ENCODE data around the gene GZMB. TPM values are rescaled to one million over a fixed set of nuclear protein-coding genes. Genes with fewer than 3 reads are reported as not detected.

The GZMB gene
- total RNA-seq, 2 experiments from 2014 or later: 811 to 864 TPM

- CTCF ChIA-PET: no interaction called here
These were observed 3.0 kb downstream of the GZMB start for GRCh38 chr14:24630872-24631477.

GRCh38 chr14:24630087-24630871, 3.7 kb downstream of the GZMB start:
- Mint-ChIP-seq H3K4me1 (ENCODE audit: low read depth) (peaks cover 4% of the 10 kb centered on the region), H3K27ac (peak overlapping the region; percentile 64), H3K4me3 (peak overlapping the region; percentile 25), H3K27me3 (ENCODE audit: low read depth) (no peaks in the 10 kb centered on the region), H3K9me3 (no peaks in the 10 kb centered on the region), H3K36me3 (ENCODE audit: low read depth) (peaks cover 16% of the 10 kb centered on the region)
- intact Hi-C loops (cut with micrococcal nuclease): loop anchor here (2.0 kb wide), 1 partner anchor 25 kb away; no protein-coding TSS in a partner anchor
- DNase-seq: no peak
- CTCF ChIA-PET: no interaction called here

More at GRCh38 chr14:24630872-24631477, 3.0 kb downstream of the GZMB start:
- H3K36me3 Mint-ChIP-seq (ENCODE audit: low read depth): peaks cover 16% of the 10 kb centered on the region
- H3K4me3 Mint-ChIP-seq: no peak overlapping the region
- H3K9me3 Mint-ChIP-seq: no peaks in the 10 kb centered on the region
- H3K27ac Mint-ChIP-seq: no peak overlapping the region
- H3K27me3 Mint-ChIP-seq (ENCODE audit: low read depth): no peaks in the 10 kb centered on the region
- DNase-seq: no peak
- intact Hi-C loops (cut with micrococcal nuclease): loop anchor here (2.0 kb wide), 1 partner anchor 26 kb away; no protein-coding TSS in a partner anchor
- H3K4me1 Mint-ChIP-seq (ENCODE audit: low read depth): peaks cover 4% of the 10 kb centered on the region

DNA sequence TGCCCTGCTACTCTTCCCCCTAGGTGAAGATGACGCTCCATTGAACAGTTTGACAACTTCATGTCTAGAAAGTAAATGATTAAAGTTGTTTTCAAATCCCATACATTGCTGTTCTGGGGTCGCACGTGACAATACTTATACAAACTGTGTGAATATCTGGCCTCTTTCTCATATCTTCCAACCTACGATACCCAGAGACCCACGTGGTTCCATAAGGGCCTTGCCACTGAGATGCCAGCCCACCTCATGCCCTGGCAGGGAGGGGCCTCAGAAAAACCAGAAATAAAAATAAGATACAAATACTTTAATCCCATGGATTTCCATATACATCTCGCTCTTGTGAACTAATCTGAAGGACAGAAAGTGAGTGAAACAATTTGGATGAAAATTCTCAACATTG, 4.5 kb downstream of the GZMB start:
- H3K27me3 Mint-ChIP-seq (ENCODE audit: low read depth): no peaks in the 10 kb centered on the region
- peaks cover 4% of the 10 kb centered on the region for H3K4me1 Mint-ChIP-seq (ENCODE audit: low read depth)
- H3K27ac Mint-ChIP-seq: peak overlapping the region; percentile 64
- H3K4me3 Mint-ChIP-seq: no peak overlapping the region
- CTCF ChIA-PET: interaction anchor here (2.8 kb wide), 1 partner anchor 23 kb away, joined by 8 read pairs; no protein-coding TSS in a partner anchor
- H3K9me3 Mint-ChIP-seq: no peaks in the 10 kb centered on the region
- intact Hi-C loops (cut with micrococcal nuclease): no loop called here
- peaks cover 16% of the 10 kb centered on the region for H3K36me3 Mint-ChIP-seq (ENCODE audit: low read depth)
- no peak for DNase-seq

GRCh38 chr14:24613747-24614146, 20.2 kb downstream of the GZMB start:
- DNase-seq: no peak
- Mint-ChIP-seq H3K4me3 (no peak overlapping the region), H3K36me3 (ENCODE audit: low read depth) (no peaks in the 10 kb centered on the region), H3K27ac (no peak overlapping the region), H3K4me1 (ENCODE audit: low read depth) (peaks cover 31% of the 10 kb centered on the region), H3K27me3 (ENCODE audit: low read depth) (no peaks in the 10 kb centered on the region), H3K9me3 (peaks cover 1% of the 10 kb centered on the region)
- CTCF ChIA-PET: no interaction called here
- intact Hi-C loops (cut with micrococcal nuclease): no loop called here

- no peak for DNase-seq
- no peaks in the 10 kb centered on the region for H3K36me3 Mint-ChIP-seq (ENCODE audit: low read depth)
- CTCF ChIA-PET: no interaction called here
- peaks cover 1% of the 10 kb centered on the region for H3K9me3 Mint-ChIP-seq
- peaks cover 33% of the 10 kb centered on the region for H3K4me1 Mint-ChIP-seq (ENCODE audit: low read depth)
- intact Hi-C loops (cut with micrococcal nuclease): no loop called here
- H3K4me3 Mint-ChIP-seq: no peak overlapping the region
- H3K27ac Mint-ChIP-seq: no peak overlapping the region
- H3K27me3 Mint-ChIP-seq (ENCODE audit: low read depth): no peaks in the 10 kb centered on the region
These were observed 20.7 kb downstream of the GZMB start for GRCh38 chr14:24613241-24613640.

DNA sequence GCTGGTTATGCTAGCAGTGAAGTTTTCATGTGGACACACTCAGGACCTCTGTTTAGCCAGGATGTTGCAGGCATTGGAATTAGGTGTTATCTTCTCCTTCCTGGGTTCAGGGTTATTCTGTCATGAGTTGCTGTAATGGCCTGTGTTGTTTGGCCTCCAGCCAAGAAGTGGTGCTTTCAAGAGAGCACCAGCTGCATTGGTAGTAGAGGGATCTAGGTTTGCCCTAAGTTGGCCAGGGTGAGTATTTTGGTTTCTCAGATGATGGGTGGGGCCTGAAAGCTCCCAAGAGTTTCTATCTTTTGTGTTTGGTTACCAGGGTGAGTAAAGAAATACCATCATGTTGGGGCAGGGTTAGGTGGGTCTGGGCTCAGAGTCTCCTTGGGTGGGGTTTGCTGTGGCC, 21.8 kb downstream of the GZMB start:
- intact Hi-C loops (cut with micrococcal nuclease): no loop called here
- CTCF ChIA-PET: no interaction called here
- Mint-ChIP-seq H3K4me3 (no peak overlapping the region), H3K27ac (no peak overlapping the region), H3K36me3 (ENCODE audit: low read depth) (peaks cover 1% of the 10 kb centered on the region), H3K4me1 (ENCODE audit: low read depth) (peaks cover 33% of the 10 kb centered on the region), H3K9me3 (peaks cover 1% of the 10 kb centered on the region), H3K27me3 (ENCODE audit: low read depth) (no peaks in the 10 kb centered on the region)
- DNase-seq: no peak

GRCh38 chr14:24609655-24610344, 24.2 kb downstream of the GZMB start, which contains the start of gene GZMH:
TSS of gene GZMH (minus strand) at chr14:24609685. CDS start at chr14:24609613, 72 bp downstream.
- peak within 1 kb of the TSS; percentile 77 for H3K27ac Mint-ChIP-seq
- peak within 1 kb of the TSS; percentile 76 for H3K4me3 Mint-ChIP-seq
- peaks cover 5% of the 10 kb centered on the region for H3K36me3 Mint-ChIP-seq (ENCODE audit: low read depth)
- no peaks in the 10 kb centered on the region for H3K27me3 Mint-ChIP-seq (ENCODE audit: low read depth)
- peak; percentile 54 for DNase-seq
- peaks cover 49% of the 10 kb centered on the region for H3K4me1 Mint-ChIP-seq (ENCODE audit: low read depth)
- intact Hi-C loops (cut with micrococcal nuclease): loop anchor here (1.0 to 2.0 kb wide), 3 partner anchors 64 to 127 kb away; no protein-coding TSS in a partner anchor
- CTCF ChIA-PET: interaction anchor here (1.0 to 2.4 kb wide), 4 partner anchors 65 to 128 kb away, joined by 4 to 13 read pairs (median 6); no protein-coding TSS in a partner anchor
- peaks cover 1% of the 10 kb centered on the region for H3K9me3 Mint-ChIP-seq

DNA sequence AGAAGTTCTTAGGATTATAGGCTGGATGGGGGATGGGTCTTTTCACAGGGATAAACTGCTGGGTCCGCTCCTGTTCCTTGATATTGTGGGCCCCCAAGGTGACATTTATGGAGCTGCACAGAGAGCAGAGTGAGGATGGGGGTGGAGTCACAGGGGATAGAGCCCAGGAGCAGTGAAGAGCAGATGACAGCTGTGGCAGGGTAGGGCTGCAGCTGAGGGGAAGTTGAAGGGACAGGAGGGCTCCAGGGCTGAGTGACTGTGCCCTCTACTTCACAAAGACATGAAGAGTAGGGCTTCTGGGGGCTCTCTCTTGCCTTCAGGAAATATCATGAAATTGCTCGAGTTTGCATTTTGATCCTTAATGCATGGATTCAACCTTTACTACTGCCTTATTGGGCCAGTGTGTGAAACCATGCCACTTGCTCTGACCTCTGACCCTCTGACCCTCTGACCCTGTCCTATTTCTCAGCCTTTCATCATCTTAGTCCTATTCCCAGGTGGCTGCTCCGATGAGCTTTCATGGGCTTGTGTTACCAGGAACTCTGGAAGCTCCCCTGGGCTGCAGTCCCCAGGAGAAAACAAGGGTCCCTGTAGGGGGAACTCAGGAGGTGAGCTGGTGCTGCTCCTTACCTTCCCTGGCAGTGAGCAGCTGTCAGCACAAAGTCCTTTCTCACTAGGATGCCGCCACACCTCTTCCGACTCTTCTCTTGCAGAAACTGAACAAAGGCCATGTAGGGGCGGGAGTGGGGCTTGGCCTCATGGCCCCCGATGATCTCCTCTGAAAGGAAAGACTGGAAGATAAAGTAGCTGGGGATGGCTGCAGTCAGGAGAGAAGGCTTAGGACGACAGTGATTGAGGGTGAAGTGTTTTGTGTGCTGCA, 26.1 kb downstream of the GZMB start:
- CTCF ChIA-PET: interaction anchor here (0.6 to 2.4 kb wide), 9 partner anchors 8 to 261 kb away, joined by 3 to 13 read pairs (median 4); no protein-coding TSS in a partner anchor
- Mint-ChIP-seq H3K4me1 (ENCODE audit: low read depth) (peaks cover 39% of the 10 kb centered on the region), H3K27ac (peak overlapping the region; percentile 77), H3K9me3 (peaks cover 1% of the 10 kb centered on the region), H3K4me3 (peak overlapping the region; percentile 76), H3K36me3 (ENCODE audit: low read depth) (peaks cover 5% of the 10 kb centered on the region), H3K27me3 (ENCODE audit: low read depth) (no peaks in the 10 kb centered on the region)
- intact Hi-C loops (cut with micrococcal nuclease): loop anchor here (2.0 kb wide), 1 partner anchor 125 kb away; no protein-coding TSS in a partner anchor
- no peak for DNase-seq

- Mint-ChIP-seq H3K36me3 (ENCODE audit: low read depth) (peaks cover 5% of the 10 kb centered on the region), H3K27me3 (ENCODE audit: low read depth) (no peaks in the 10 kb centered on the region), H3K27ac (peak overlapping the region; percentile 66), H3K9me3 (peaks cover 1% of the 10 kb centered on the region), H3K4me3 (peak overlapping the region; percentile 76), H3K4me1 (ENCODE audit: low read depth) (peaks cover 31% of the 10 kb centered on the region)
- CTCF ChIA-PET: interaction anchor here (2.4 kb wide), 1 partner anchor 21 kb away, joined by 8 read pairs; no protein-coding TSS in a partner anchor
- intact Hi-C loops (cut with micrococcal nuclease): no loop called here
- DNase-seq: no peak
These were observed 26.9 kb downstream of the GZMB start for GRCh38 chr14:24607081-24607480.

DNA sequence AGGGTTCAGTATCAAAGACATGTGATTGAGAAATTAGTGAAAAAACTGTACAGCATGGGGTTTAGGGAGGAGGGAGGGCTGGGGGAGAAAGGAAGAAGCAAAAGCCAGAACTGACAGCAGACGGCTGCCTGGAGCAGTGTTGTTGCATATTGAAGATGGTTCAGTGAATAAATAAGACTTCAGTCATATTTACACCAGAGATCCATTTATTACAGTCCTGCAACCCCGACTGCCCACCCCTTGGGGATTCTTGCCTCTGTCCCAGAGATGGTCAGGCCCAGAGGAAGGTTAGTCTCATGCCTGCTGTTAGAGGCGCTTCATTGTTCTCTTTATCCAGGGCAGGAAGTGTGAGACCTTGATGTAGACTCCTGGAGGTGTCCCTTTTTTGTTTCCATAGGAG, 27.7 kb downstream of the GZMB start:
- H3K36me3 Mint-ChIP-seq (ENCODE audit: low read depth): peaks cover 5% of the 10 kb centered on the region
- no peaks in the 10 kb centered on the region for H3K27me3 Mint-ChIP-seq (ENCODE audit: low read depth)
- peaks cover under 1% of the 10 kb centered on the region for H3K9me3 Mint-ChIP-seq
- intact Hi-C loops (cut with micrococcal nuclease): no loop called here
- peaks cover 31% of the 10 kb centered on the region for H3K4me1 Mint-ChIP-seq (ENCODE audit: low read depth)
- CTCF ChIA-PET: interaction anchor here (0.7 to 2.4 kb wide), 23 partner anchors 9 to 150 kb away, joined by 3 to 16 read pairs (median 5); partner anchors contain the start of gene GZMB
- DNase-seq: no peak
- H3K27ac Mint-ChIP-seq: peak overlapping the region; percentile 76
- H3K4me3 Mint-ChIP-seq: peak overlapping the region; percentile 76

- CTCF ChIA-PET: interaction anchor here (0.7 to 2.4 kb wide), 26 partner anchors 10 to 390 kb away, joined by 3 to 16 read pairs (median 4); partner anchors contain the start of genes GZMB and MDP1
- intact Hi-C loops (cut with micrococcal nuclease): loop anchor here (1.0 to 2.0 kb wide), 3 partner anchors 25 to 74 kb away; no protein-coding TSS in a partner anchor
- no peaks in the 10 kb centered on the region for H3K27me3 Mint-ChIP-seq (ENCODE audit: low read depth)
- H3K4me1 Mint-ChIP-seq (ENCODE audit: low read depth): peaks cover 31% of the 10 kb centered on the region
- H3K9me3 Mint-ChIP-seq: no peaks in the 10 kb centered on the region
- peaks cover 5% of the 10 kb centered on the region for H3K36me3 Mint-ChIP-seq (ENCODE audit: low read depth)
- H3K27ac Mint-ChIP-seq: peak overlapping the region; percentile 76
- peak overlapping the region; percentile 76 for H3K4me3 Mint-ChIP-seq
- DNase-seq: peak; percentile 85
These were observed 28.4 kb downstream of the GZMB start for GRCh38 chr14:24605435-24606190.
